Keratinocyte (primary cell): Measurements from ENCODE around the gene RNU6-8. TPM values are rescaled to one million over a fixed set of nuclear protein-coding genes. Genes with fewer than 3 reads are reported as not detected.

Source experiments
- DNase-seq: peaks from one replicate; pipeline ENCODE4 v3.0.0-alpha.2; 2011; ENCODE audit warnings: low read depth, missing footprints, low spot score
- FAIRE-seq: peaks from 2 replicates; lab custom pipeline; 2011; peaks lifted over from hg19 to GRCh38; lab: Jason Lieb, UNC
- H2AFZ ChIP-seq: 2 replicates; pipeline ENCODE4 v1.6.0; 2012; ENCODE audit warnings: low read length, control low read depth, inconsistent platforms; ENCODE audit not compliant: control insufficient read depth
- H3K27ac ChIP-seq: 2 replicates; pipeline ENCODE4 v1.5.1; 2011; ENCODE audit warnings: low read length; ENCODE audit not compliant: control insufficient read depth, insufficient read depth
- H3K27me3 ChIP-seq: 3 replicates; pipeline ENCODE4 v1.6.0; 2011; ENCODE audit warnings: low read length; ENCODE audit not compliant: control insufficient read depth, insufficient read depth; ENCODE audit errors: extremely low read depth
- H3K36me3 ChIP-seq, 2 experiments: 2 replicates in 1 of 2; 3 replicates in 1 of 2; pipeline ENCODE4 v1.5.1; 2011; ENCODE audit warnings: low read length in 2 of 2, mild to moderate bottlenecking in 1 of 2; ENCODE audit not compliant: control insufficient read depth in 2 of 2, insufficient read depth in 2 of 2; ENCODE audit errors: extremely low read depth in 1 of 2
- H3K4me1 ChIP-seq: 3 replicates; pipeline ENCODE4 v1.5.1; 2011; ENCODE audit warnings: low read length; ENCODE audit not compliant: control insufficient read depth, insufficient read depth; ENCODE audit errors: extremely low read depth
- H3K4me2 ChIP-seq: 3 replicates; pipeline ENCODE4 v1.6.0; 2011; ENCODE audit warnings: low read depth, low read length; ENCODE audit not compliant: control insufficient read depth, insufficient read depth; ENCODE audit errors: extremely low read depth
- H3K4me3 ChIP-seq, 3 experiments: fragments of 200-600 bp in 1 of 3; sonication (generic) in 1 of 3; 2 replicates in 2 of 3; 3 replicates in 1 of 3; pipeline ENCODE4 v1.5.1; 2011 to 2016; ENCODE audit warnings: low read length in 3 of 3, mild to moderate bottlenecking in 3 of 3, control low read depth in 2 of 3, inconsistent platforms in 1 of 3, low read depth in 1 of 3, mixed read lengths in 1 of 3, mixed run types in 1 of 3, moderate library complexity in 1 of 3; ENCODE audit not compliant: control insufficient read depth in 2 of 3, insufficient read depth in 2 of 3; ENCODE audit errors: extremely low read depth in 1 of 3
- H3K79me2 ChIP-seq: 2 replicates; pipeline ENCODE4 v1.6.0; 2012; ENCODE audit warnings: low read length; ENCODE audit not compliant: control insufficient read depth, insufficient read depth
- H3K9ac ChIP-seq: 3 replicates; pipeline ENCODE4 v1.6.0; 2011; ENCODE audit warnings: low read length; ENCODE audit not compliant: control insufficient read depth, insufficient read depth; ENCODE audit errors: extremely low read depth
- H3K9me1 ChIP-seq: 3 replicates; pipeline ENCODE4 v1.6.0; 2011; ENCODE audit warnings: low read length; ENCODE audit not compliant: control insufficient read depth, insufficient read depth; ENCODE audit errors: extremely low read depth
- H3K9me3 ChIP-seq: 2 replicates; pipeline ENCODE4 v1.5.1; 2012; ENCODE audit warnings: low read depth, low read length; ENCODE audit not compliant: control insufficient read depth
- H4K20me1 ChIP-seq: 3 replicates; pipeline ENCODE4 v1.6.0; 2011; ENCODE audit warnings: low read length; ENCODE audit not compliant: control insufficient read depth, insufficient read depth; ENCODE audit errors: extremely low read depth
- CTCF ChIP-seq, 3 experiments: IDR thresholded peaks in 1 of 3; conservative IDR thresholded peaks in 1 of 3; optimal IDR thresholded peaks in 1 of 3; 2 replicates in 2 of 3; 3 replicates in 1 of 3; pipeline versions ENCODE3 to v1.5.1; 2011; ENCODE audit warnings: low read length in 3 of 3, mild to moderate bottlenecking in 3 of 3, moderate library complexity in 2 of 3, control low read depth in 1 of 3, inconsistent platforms in 1 of 3; ENCODE audit not compliant: insufficient read depth in 2 of 3; ENCODE audit errors: extremely low read depth in 1 of 3
- EZH2 ChIP-seq: IDR thresholded peaks from one replicate; pipeline ENCODE4 v1.6.1; 2012; ENCODE audit warnings: inconsistent platforms, mild to moderate bottlenecking, low read length, moderate library complexity
- dilution Hi-C: fragments of 300-500 bp; cut with MboI; formaldehyde crosslinking; loops from one replicate; pipeline ENCODE4 v1.7.0; 2020; ENCODE audit warnings: low sequenced_read_pairs; ENCODE audit not compliant: extremely low pct_ligation_motif_present
- polyA plus RNA-seq, 5 experiments: library from polyadenylated mRNA; depleted of rRNA in 3 of 5; stranded (reverse) in 3 of 5; stranded (forward) in 1 of 5; unstranded in 1 of 5; fragments of >200 nt; gene quantifications; 1 replicate in 1 of 5; 2 replicates in 3 of 5; 3 replicates in 1 of 5; pipeline versions ENCODE4 v1.2.1 to v1.2.3, GENCODE V29; 2011 to 2012; ENCODE audit warnings: missing spikeins in 2 of 5, low read depth in 1 of 5, low replicate concordance in 1 of 5

Gene RNU6-8
- polyA plus RNA-seq, 1 donor (not counting 4 experiments of a cell fraction or from before 2014, with no cell fraction given) = not detected

DNA sequence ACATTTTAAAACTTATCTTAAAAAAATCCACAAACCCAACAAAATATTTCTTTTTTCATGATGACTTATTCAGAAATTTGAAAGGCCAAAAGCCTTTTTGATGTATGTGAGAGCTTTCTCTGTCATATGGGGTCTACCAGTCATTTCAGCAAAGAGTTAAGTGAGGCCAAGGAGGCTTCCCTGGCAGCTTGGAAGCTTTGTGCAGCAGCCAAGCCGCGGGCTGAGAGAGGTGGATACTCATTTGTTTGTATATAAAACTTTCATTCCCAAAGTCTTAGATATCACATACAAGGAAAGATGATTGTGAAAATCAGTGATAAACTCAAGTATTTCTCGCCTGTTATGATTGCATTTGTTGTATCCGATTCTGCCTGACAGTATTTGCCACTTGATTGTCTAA is 48.5 kb upstream of the RNU6-8 start:
- Histone ChIP-seq H4K20me1 (no peaks in the 10 kb centered on the region), H3K9me3 (no peaks in the 10 kb centered on the region), H2AFZ (peak overlapping the region; percentile 91), H3K79me2 (no peaks in the 10 kb centered on the region), H3K27ac (no peak overlapping the region), H3K36me3 (no peaks in the 10 kb centered on the region), H3K4me1 (peaks cover 20% of the 10 kb centered on the region), H3K27me3 (no peaks in the 10 kb centered on the region), H3K4me2 (no peak overlapping the region), H3K9me1 (no peaks in the 10 kb centered on the region), H3K4me3 (no peak overlapping the region), H3K9ac (no peak overlapping the region)
- dilution Hi-C loops = no loop called here
- TF ChIP-seq EZH2 = no peak
- TF ChIP-seq CTCF (optimal IDR thresholded peaks at IDR 0.05 in 1 of 3, IDR thresholded peaks at IDR 0.05 in 1 of 3, conservative IDR thresholded peaks at IDR 0.05 in 1 of 3; ENCODE audit: extremely low read depth in 1 of 3, insufficient read depth in 2 of 3, low read length in 3 of 3) = no peak
- DNase-seq = no peak
- peak; percentile 17 for FAIRE-seq

DNA sequence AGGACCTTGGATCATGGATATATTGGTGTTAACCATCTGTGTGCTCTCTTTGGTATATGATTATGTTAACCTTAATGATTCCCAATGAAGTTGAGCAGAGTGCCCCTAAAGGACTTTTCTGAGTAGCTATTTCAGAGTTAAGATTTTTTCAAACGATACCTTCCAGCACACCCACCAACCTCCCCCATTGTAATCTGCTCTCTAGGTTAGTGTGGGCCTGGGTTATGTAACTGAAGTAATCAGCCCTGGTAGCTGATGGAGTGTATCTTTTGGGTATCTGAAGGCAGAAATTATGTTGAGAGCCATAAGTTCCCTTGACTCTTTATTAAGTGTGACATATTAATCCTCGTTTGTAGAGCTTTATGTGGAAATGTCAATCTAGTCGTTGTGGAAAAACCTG is 47.6 kb upstream of the RNU6-8 start:
- DNase-seq (no peak), FAIRE-seq (no peak)
- Histone ChIP-seq H3K4me1 (peaks cover 20% of the 10 kb centered on the region), H3K27ac (no peak overlapping the region), H4K20me1 (no peaks in the 10 kb centered on the region), H3K36me3 (no peaks in the 10 kb centered on the region), H3K9me1 (no peaks in the 10 kb centered on the region), H2AFZ (no peak overlapping the region), H3K79me2 (no peaks in the 10 kb centered on the region), H3K9me3 (no peaks in the 10 kb centered on the region), H3K4me2 (no peak overlapping the region), H3K9ac (no peak overlapping the region), H3K27me3 (no peaks in the 10 kb centered on the region), H3K4me3 (no peak overlapping the region)
- dilution Hi-C loops = no loop called here
- TF ChIP-seq EZH2 = no peak
- no peak for TF ChIP-seq CTCF (optimal IDR thresholded peaks at IDR 0.05 in 1 of 3, IDR thresholded peaks at IDR 0.05 in 1 of 3, conservative IDR thresholded peaks at IDR 0.05 in 1 of 3; ENCODE audit: extremely low read depth in 1 of 3, insufficient read depth in 2 of 3, low read length in 3 of 3)
